NCI-H2081 treated with DMSO at 0.1 percent for 48 hours (cell line): ENCODE results near the gene SIRPD.
"Not testable (repeated sequence)": the region's sequence is repeated elsewhere in the genome, so short reads cannot be mapped to it uniquely, and the experiment has no call there.

Experiments
- DNase-seq: peaks from one replicate; lab custom pipeline; 2025; lab: John Stamatoyannopoulos, UW

SIRPD gene

GRCh38 chr20:1537731-1538058 is 19.8 kb downstream of the SIRPD start:
- no peak for DNase-seq

GRCh38 chr20:1536893-1537730 is 20.4 kb downstream of the SIRPD start:
- no peak for DNase-seq

- no peak for DNase-seq
Measured at GRCh38 chr20:1535420-1536175, 21.9 kb downstream of the SIRPD start.

- DNase-seq = no peak
Measured at GRCh38 chr20:1534526-1534925, 23.0 kb downstream of the SIRPD start.

- no peak for DNase-seq
Measured at GRCh38 chr20:1533059-1533458, 24.4 kb downstream of the SIRPD start.

- DNase-seq = no peak
Measured at GRCh38 chr20:1528811-1529210, 28.7 kb downstream of the SIRPD start.

GRCh38 chr20:1527923-1528322 is 29.6 kb downstream of the SIRPD start:
- DNase-seq = no peak

GRCh38 chr20:1526896-1527295 is 30.6 kb downstream of the SIRPD start:
- DNase-seq = no peak

- DNase-seq = no peak
Measured at GRCh38 chr20:1526310-1526709, 31.2 kb downstream of the SIRPD start.

GRCh38 chr20:1524004-1524403 is 33.5 kb downstream of the SIRPD start:
- no peak for DNase-seq

- no peak for DNase-seq
Measured at GRCh38 chr20:1517010-1517409, 40.5 kb downstream of the SIRPD start.

GRCh38 chr20:1513801-1514200 is 43.7 kb downstream of the SIRPD start:
- DNase-seq = no peak

GRCh38 chr20:1509237-1509636 is 48.3 kb downstream of the SIRPD start:
- no peak for DNase-seq

GRCh38 chr20:1508574-1508973 is 48.9 kb downstream of the SIRPD start:
- DNase-seq = no peak

- DNase-seq = no peak
Measured at GRCh38 chr20:1507276-1507675, 50.2 kb downstream of the SIRPD start.

GRCh38 chr20:1505871-1506270 is 51.6 kb downstream of the SIRPD start:
- DNase-seq = no peak

GRCh38 chr20:1505361-1505760 is 52.1 kb downstream of the SIRPD start:
- DNase-seq = no peak

- peak; percentile 46 for DNase-seq
Measured at GRCh38 chr20:1503564-1504227, 53.8 kb downstream of the SIRPD start.

GRCh38 chr20:1500496-1500895 is 57.0 kb downstream of the SIRPD start:
- DNase-seq = no peak

- DNase-seq = no peak
Measured at GRCh38 chr20:1499528-1500420, 57.7 kb downstream of the SIRPD start.

GRCh38 chr20:1497371-1497770 is 60.1 kb downstream of the SIRPD start:
- DNase-seq = not testable (repeated sequence)

- no peak for DNase-seq
Measured at GRCh38 chr20:1496930-1497329, 60.6 kb downstream of the SIRPD start.
